WTC11 (cell line): ENCODE measurements around the gene CEP70. TPM values are rescaled to one million over a fixed set of nuclear protein-coding genes. Genes with fewer than 3 reads are reported as not detected.
"Not testable (repeated sequence)": the region's sequence is repeated elsewhere in the genome, so short reads cannot be mapped to it uniquely, and the experiment has no call there.

Experiments used
- ATAC-seq: fragments of 200-7000 bp; cut with Tn5 transposase; 2 replicates; pipeline ENCODE4 v1.10.0; 2021; ENCODE audit warnings: mild to moderate bottlenecking, moderate library complexity
- CTCF ChIA-PET: fragments of 300-600 bp; sonication (Branson Sonifier 250); formaldehyde crosslinking; loops from one replicate; lab custom pipeline; 2021; ENCODE audit warnings: antibody characterized with exemption; lab: Charles Lee
- POLR2A ChIA-PET: fragments of 350-600 bp; sonication (Branson Sonifier 250); formaldehyde crosslinking; loops from one replicate; lab custom pipeline; 2021; ENCODE audit warnings: antibody characterized with exemption; lab: Charles Lee
- DNase-seq: peaks from one replicate; pipeline ENCODE4 v3.0.0; 2021; ENCODE audit warnings: low spot score
- H3K27ac Mint-ChIP-seq: 2 replicates; pipeline ENCODE4 v1.8.0; 2021; ENCODE audit warnings: mixed read lengths
- H3K27me3 Mint-ChIP-seq: 2 replicates; pipeline ENCODE4 v1.8.0; 2021; ENCODE audit warnings: low read depth, mild to moderate bottlenecking, moderate library complexity, mixed read lengths
- H3K36me3 Mint-ChIP-seq: 2 replicates; pipeline ENCODE4 v1.8.0; 2021; ENCODE audit warnings: mixed read lengths
- H3K4me1 Mint-ChIP-seq: 2 replicates; pipeline ENCODE4 v1.8.0; 2022; ENCODE audit warnings: mixed read lengths
- H3K4me3 Mint-ChIP-seq: 2 replicates; pipeline ENCODE4 v1.8.0; 2021; ENCODE audit warnings: mild to moderate bottlenecking, moderate library complexity, mixed read lengths
- H3K9me3 Mint-ChIP-seq: 2 replicates; pipeline ENCODE4 v1.8.0; 2021; ENCODE audit warnings: mixed read lengths
- CREM ChIP-seq: sonication (generic); formaldehyde crosslinking; IDR thresholded peaks from 2 replicates; pipeline ENCODE4 v1.8.1; 2022; ENCODE audit warnings: mild to moderate bottlenecking, missing genetic modification reagents, moderate library complexity
- GABPB1 ChIP-seq: sonication (generic); formaldehyde crosslinking; IDR thresholded peaks from 2 replicates; pipeline ENCODE4 v1.8.1; 2023; ENCODE audit warnings: mild to moderate bottlenecking, missing genetic modification reagents
- ZNF263 ChIP-seq: sonication (generic); formaldehyde crosslinking; IDR thresholded peaks from 2 replicates; pipeline ENCODE4 v1.8.1; 2022; ENCODE audit warnings: low read depth, mild to moderate bottlenecking, moderate library complexity, missing genetic modification reagents
- ZNF317 ChIP-seq: sonication (generic); formaldehyde crosslinking; IDR thresholded peaks from 2 replicates; pipeline ENCODE4 v1.8.1; 2023; ENCODE audit warnings: low read depth, mild to moderate bottlenecking, moderate library complexity, missing genetic modification reagents, borderline replicate concordance
- total RNA-seq: library from RNA; stranded (reverse); gene quantifications from 3 replicates; pipeline ENCODE4 v1.2.3, GENCODE V29; 2021
- TF ChIP-seq, protein P1 (sequence below): sonication (generic); formaldehyde crosslinking; IDR thresholded peaks from 2 replicates; pipeline ENCODE4 v1.8.0; 2022; ENCODE audit warnings: mild to moderate bottlenecking, missing genetic modification reagents
- TF ChIP-seq, protein P2 (sequence below): sonication (generic); formaldehyde crosslinking; IDR thresholded peaks from 2 replicates; pipeline ENCODE4 v1.8.1; 2023; ENCODE audit warnings: mild to moderate bottlenecking, missing genetic modification reagents
- TF ChIP-seq, protein P3 (sequence below): sonication (generic); formaldehyde crosslinking; IDR thresholded peaks from 2 replicates; pipeline ENCODE4 v1.8.1; 2023; ENCODE audit warnings: mild to moderate bottlenecking, missing genetic modification reagents
- TF ChIP-seq, protein P4 (sequence below): sonication (generic); formaldehyde crosslinking; conservative IDR thresholded peaks from 2 replicates; pipeline ENCODE4 v1.8.1; 2023; ENCODE audit warnings: mild to moderate bottlenecking, low read depth, missing genetic modification reagents, moderate library complexity
- TF ChIP-seq, protein P5 (sequence below): fragments of 250-450 bp; sonication (Bioruptor Pico); IDR thresholded peaks from 2 replicates; pipeline ENCODE4 v1.9.0; 2021; ENCODE audit warnings: moderate library complexity, mild to moderate bottlenecking, inconsistent platforms, borderline replicate concordance
- TF ChIP-seq, protein P6 (sequence below): sonication (generic); formaldehyde crosslinking; conservative IDR thresholded peaks from 2 replicates; pipeline ENCODE4 v1.8.1; 2022; ENCODE audit warnings: mild to moderate bottlenecking, missing genetic modification reagents
- TF ChIP-seq, protein P7 (sequence below): sonication (generic); formaldehyde crosslinking; IDR thresholded peaks from 2 replicates; pipeline ENCODE4 v1.8.1; 2023; ENCODE audit warnings: mild to moderate bottlenecking, missing genetic modification reagents, moderate library complexity
- TF ChIP-seq, protein P8 (sequence below): fragments of 250-450 bp; sonication (Bioruptor Pico); IDR thresholded peaks from 2 replicates; pipeline ENCODE4 v1.9.0; 2021; ENCODE audit warnings: mild to moderate bottlenecking

The CEP70 gene
- total RNA-seq, 1 experiment from 2014 or later: 27.2 TPM

DNA sequence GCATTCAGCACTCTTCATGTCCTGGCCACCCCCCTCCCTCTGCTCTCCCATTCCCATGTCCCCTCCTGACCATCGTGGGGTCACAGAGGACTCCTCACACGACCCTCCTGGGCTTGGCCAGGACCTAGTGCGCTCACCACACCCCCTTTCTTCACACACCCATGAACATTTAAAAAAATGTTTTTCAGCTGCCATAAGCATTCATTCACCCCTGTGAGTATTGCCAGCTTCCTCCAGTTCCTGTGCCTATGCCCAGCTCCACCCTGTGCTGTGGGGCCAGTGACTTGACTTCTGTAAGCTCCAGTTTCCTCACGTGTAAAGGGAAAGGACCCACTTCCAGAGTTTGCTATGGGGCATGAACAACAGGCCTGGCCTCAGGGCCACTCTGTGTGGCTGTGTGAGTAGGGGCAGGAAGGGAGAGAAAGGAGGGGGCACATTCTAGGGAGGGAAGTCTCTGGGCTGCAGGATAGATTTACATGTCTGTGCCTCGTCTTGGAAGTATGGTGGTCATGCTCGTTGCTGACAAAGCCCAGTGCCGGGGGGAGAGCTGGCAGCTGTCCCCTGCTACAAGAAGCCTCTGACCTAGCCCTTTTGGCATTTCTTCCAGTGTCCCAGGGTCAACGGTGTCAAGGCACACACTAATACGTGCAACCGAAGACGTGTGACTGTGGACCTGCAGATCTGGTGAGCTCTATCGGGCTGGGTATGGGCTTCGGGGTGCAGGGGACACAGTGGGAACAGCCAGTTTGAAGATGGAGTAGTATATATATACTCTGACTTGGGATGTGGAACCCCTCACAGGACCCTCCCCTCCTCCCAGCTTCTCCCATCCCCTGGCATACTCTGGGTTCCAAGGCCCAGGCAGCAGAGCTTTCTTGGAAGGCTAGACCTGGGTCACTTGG, 136.8 kb downstream of the CEP70 start (continued):
- TF ChIP-seq ZNF263 (CRISPR knock-in tag): no peak
- TF ChIP-seq, all 79 proteins: peak for 0

DNA sequence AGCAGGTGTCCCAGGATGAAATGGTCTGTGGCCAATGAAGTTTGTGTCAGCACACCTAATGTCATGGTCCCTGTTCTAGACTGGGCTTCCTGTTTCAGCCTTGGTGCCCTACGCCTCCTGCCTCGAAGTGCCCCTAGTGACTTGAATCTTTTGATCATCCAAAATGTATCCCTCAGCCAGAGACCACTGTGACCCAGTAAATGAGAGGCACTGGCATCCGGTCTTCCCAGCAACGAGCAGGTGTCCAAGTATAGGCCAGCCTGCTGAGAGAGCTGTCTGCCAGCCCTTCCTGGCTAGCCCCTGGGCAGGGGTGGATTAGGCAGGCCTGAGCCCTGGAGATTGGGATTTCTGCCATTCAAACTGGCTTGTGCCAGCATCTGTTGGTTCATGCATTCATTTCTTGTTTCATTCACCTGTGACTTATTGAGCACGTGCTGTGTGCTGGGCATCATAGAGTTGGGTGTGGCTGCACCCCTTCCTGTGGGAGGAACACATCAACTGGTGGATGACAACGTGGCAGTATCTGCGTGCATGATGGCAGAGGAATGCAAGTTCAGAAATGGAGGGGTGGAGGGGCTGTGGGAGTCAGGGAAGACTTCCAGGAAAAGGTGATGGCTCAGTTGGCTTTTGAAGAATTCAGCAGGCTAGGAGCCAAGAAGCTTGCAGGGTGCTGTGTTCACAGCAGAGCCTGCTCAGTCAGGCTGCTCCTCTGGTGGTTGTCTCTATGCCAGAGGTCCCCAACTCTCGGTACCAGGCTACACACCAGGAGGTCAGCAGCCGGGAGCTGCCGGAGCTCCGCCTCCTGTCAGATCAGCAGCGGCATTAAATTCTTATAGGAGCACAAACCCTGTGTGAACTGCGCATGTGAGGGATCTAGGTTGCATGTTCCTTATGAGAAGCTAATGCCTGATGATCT, 138.0 kb downstream of the CEP70 start:
- TF ChIP-seq, protein P1, sequence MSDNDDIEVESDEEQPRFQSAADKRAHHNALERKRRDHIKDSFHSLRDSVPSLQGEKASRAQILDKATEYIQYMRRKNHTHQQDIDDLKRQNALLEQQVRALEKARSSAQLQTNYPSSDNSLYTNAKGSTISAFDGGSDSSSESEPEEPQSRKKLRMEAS (CRISPR knock-in tag): no peak
- TF ChIP-seq, protein P2, sequence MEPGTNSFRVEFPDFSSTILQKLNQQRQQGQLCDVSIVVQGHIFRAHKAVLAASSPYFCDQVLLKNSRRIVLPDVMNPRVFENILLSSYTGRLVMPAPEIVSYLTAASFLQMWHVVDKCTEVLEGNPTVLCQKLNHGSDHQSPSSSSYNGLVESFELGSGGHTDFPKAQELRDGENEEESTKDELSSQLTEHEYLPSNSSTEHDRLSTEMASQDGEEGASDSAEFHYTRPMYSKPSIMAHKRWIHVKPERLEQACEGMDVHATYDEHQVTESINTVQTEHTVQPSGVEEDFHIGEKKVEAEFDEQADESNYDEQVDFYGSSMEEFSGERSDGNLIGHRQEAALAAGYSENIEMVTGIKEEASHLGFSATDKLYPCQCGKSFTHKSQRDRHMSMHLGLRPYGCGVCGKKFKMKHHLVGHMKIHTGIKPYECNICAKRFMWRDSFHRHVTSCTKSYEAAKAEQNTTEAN (CRISPR knock-in tag): no peak
- TF ChIP-seq, protein P3, sequence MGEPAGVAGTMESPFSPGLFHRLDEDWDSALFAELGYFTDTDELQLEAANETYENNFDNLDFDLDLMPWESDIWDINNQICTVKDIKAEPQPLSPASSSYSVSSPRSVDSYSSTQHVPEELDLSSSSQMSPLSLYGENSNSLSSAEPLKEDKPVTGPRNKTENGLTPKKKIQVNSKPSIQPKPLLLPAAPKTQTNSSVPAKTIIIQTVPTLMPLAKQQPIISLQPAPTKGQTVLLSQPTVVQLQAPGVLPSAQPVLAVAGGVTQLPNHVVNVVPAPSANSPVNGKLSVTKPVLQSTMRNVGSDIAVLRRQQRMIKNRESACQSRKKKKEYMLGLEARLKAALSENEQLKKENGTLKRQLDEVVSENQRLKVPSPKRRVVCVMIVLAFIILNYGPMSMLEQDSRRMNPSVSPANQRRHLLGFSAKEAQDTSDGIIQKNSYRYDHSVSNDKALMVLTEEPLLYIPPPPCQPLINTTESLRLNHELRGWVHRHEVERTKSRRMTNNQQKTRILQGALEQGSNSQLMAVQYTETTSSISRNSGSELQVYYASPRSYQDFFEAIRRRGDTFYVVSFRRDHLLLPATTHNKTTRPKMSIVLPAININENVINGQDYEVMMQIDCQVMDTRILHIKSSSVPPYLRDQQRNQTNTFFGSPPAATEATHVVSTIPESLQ (CRISPR knock-in tag): no peak
- TF ChIP-seq ZNF317 (CRISPR knock-in tag): no peak
- TF ChIP-seq, protein P4, sequence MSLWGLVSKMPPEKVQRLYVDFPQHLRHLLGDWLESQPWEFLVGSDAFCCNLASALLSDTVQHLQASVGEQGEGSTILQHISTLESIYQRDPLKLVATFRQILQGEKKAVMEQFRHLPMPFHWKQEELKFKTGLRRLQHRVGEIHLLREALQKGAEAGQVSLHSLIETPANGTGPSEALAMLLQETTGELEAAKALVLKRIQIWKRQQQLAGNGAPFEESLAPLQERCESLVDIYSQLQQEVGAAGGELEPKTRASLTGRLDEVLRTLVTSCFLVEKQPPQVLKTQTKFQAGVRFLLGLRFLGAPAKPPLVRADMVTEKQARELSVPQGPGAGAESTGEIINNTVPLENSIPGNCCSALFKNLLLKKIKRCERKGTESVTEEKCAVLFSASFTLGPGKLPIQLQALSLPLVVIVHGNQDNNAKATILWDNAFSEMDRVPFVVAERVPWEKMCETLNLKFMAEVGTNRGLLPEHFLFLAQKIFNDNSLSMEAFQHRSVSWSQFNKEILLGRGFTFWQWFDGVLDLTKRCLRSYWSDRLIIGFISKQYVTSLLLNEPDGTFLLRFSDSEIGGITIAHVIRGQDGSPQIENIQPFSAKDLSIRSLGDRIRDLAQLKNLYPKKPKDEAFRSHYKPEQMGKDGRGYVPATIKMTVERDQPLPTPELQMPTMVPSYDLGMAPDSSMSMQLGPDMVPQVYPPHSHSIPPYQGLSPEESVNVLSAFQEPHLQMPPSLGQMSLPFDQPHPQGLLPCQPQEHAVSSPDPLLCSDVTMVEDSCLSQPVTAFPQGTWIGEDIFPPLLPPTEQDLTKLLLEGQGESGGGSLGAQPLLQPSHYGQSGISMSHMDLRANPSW (CRISPR knock-in tag): no peak
- TF ChIP-seq, protein P5, sequence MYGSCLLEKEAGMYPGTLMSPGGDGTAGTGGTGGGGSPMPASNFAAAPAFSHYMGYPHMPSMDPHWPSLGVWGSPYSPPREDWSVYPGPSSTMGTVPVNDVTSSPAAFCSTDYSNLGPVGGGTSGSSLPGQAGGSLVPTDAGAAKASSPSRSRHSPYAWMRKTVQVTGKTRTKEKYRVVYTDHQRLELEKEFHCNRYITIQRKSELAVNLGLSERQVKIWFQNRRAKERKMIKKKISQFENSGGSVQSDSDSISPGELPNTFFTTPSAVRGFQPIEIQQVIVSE (CRISPR knock-in tag): no peak
- no peak for TF ChIP-seq GABPB1 (CRISPR knock-in tag)
- TF ChIP-seq CREM (CRISPR knock-in tag): no peak
- TF ChIP-seq, protein P6, sequence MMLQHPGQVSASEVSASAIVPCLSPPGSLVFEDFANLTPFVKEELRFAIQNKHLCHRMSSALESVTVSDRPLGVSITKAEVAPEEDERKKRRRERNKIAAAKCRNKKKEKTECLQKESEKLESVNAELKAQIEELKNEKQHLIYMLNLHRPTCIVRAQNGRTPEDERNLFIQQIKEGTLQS (CRISPR knock-in tag): no peak
- TF ChIP-seq, protein P7, sequence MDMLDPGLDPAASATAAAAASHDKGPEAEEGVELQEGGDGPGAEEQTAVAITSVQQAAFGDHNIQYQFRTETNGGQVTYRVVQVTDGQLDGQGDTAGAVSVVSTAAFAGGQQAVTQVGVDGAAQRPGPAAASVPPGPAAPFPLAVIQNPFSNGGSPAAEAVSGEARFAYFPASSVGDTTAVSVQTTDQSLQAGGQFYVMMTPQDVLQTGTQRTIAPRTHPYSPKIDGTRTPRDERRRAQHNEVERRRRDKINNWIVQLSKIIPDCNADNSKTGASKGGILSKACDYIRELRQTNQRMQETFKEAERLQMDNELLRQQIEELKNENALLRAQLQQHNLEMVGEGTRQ: no peak
- TF ChIP-seq, protein P8, sequence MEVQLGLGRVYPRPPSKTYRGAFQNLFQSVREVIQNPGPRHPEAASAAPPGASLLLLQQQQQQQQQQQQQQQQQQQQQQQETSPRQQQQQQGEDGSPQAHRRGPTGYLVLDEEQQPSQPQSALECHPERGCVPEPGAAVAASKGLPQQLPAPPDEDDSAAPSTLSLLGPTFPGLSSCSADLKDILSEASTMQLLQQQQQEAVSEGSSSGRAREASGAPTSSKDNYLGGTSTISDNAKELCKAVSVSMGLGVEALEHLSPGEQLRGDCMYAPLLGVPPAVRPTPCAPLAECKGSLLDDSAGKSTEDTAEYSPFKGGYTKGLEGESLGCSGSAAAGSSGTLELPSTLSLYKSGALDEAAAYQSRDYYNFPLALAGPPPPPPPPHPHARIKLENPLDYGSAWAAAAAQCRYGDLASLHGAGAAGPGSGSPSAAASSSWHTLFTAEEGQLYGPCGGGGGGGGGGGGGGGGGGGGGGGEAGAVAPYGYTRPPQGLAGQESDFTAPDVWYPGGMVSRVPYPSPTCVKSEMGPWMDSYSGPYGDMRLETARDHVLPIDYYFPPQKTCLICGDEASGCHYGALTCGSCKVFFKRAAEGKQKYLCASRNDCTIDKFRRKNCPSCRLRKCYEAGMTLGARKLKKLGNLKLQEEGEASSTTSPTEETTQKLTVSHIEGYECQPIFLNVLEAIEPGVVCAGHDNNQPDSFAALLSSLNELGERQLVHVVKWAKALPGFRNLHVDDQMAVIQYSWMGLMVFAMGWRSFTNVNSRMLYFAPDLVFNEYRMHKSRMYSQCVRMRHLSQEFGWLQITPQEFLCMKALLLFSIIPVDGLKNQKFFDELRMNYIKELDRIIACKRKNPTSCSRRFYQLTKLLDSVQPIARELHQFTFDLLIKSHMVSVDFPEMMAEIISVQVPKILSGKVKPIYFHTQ (CRISPR knock-in tag): no peak
- TF ChIP-seq, all 79 proteins: peak for 0
- Mint-ChIP-seq H3K36me3 (peaks cover 14% of the 10 kb centered on the region), H3K27me3 (no peaks in the 10 kb centered on the region), H3K9me3 (no peaks in the 10 kb centered on the region), H3K4me3 (no peak overlapping the region), H3K27ac (no peak overlapping the region), H3K4me1 (peaks cover 9% of the 10 kb centered on the region; the same call in 1 of the 2 replicates)
- ATAC-seq: no peak
- DNase-seq: no peak
- CTCF ChIA-PET: interaction anchor here (1.8 kb wide), 1 partner anchor 480 kb away, joined by 4 read pairs; no protein-coding TSS in a partner anchor
- POLR2A ChIA-PET: no interaction called here

DNA sequence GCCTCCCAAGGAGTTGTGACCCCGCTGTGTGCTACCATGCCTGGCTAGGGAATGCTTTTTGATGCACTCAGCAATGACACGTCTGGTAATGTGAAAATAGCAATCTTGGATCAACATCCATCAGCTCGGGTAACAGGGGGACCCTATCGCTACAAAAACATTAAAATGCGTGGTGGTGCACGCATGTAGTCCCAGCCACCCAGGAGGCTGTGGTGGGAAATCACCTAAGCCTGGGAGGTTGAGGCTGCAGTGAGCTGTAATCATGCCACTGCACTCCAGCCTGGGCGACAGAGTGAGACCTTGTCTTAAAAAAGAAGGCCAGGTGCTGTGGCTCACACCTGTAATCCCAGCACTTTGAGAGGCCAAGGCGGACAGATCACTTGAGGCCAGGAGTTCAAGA, 140.1 kb downstream of the CEP70 start:
- POLR2A ChIA-PET, H3K27me3 Mint-ChIP-seq, ATAC-seq, H3K4me3 Mint-ChIP-seq, H3K4me1 Mint-ChIP-seq, H3K27ac Mint-ChIP-seq, CTCF ChIA-PET, DNase-seq, H3K9me3 Mint-ChIP-seq: not testable (repeated sequence)
- peaks cover 14% of the 10 kb centered on the region for H3K36me3 Mint-ChIP-seq
